Measurements from ENCODE around the gene MDGA2.
"Not testable (repeated sequence)": the region's sequence is repeated elsewhere in the genome, so short reads cannot be mapped to it uniquely, and the experiment has no call there.

Gene MDGA2

DNA sequence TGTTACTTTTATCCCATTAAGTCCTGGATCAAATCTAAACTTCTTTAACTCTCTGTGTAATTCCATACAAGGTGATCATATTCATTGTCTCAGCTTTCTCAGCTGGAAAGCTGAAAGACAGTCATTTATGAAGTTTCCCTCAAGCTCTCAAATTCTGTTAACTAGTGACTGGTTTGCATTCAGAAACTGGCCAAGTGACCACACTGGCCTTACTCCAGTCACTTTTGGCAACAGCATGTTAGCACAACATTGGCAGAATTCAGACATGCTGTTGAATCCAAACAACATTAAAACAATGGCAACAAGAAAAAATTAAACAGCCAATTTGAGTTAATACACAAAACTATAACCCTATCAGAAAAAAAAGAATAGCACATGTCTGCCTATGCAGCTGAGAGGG is 343.3 kb downstream of the MDGA2 start:
- no peak for DNase-seq (ENCODE audit: low read depth in 2 of 2)

DNA sequence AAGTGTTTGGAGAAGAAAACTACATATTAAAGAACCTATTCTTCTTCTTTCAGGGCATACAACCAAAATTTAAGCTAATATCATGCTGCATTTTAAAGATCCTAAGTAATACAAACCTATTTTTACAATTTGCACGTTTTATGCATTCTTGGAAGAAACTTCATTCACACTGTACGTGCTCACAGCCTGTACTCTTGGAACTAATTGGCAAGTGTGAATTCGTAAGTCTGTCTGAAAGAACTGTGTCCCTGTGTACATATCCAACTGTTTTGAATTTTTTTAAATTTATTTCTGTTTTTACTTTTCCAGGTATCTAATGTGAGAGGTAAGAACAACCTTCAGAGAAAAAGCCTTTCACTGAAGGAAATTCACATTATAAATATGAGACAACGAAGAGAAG is 347.0 kb downstream of the MDGA2 start:
- no peak for DNase-seq (ENCODE audit: low read depth in 2 of 2)

DNA sequence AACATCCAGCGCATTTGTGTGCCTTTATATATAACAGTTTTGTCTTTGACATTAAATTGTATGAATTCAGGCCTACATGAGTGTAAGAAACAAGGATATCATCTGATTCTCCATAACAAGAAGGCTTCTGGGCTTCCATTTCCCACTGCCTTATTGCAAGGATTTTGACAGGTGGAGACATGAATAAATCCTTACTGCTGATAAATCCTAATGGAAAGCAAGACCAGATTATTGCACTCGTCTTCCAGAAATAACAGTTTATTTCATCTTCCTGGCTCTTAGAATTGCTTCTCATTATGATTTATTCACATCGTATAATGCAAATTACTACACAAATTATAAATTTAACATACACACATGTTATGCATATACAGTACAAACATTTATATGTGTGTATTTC is 348.1 kb downstream of the MDGA2 start:
- no peak for DNase-seq (ENCODE audit: low read depth in 2 of 2)

DNA sequence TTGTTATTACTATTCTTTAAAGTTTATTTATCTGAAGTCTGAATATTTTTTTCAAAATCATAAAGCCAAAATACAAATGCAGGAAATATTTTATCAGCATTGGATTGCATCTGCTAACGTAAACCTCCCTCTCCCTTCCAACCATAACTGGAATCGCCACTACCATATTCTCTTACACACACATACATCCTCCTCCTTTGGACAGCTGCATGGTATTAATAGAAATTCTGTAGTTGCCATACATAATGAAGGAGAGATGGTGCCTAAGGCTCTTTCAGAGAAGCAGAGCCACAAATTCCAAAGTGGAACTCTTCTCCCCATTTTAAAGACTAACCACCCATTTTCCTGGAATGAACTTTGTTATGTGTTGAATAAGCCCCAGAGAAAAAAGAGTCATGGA is 352.7 kb downstream of the MDGA2 start:
- no peak for DNase-seq (ENCODE audit: low read depth in 2 of 2)

DNA sequence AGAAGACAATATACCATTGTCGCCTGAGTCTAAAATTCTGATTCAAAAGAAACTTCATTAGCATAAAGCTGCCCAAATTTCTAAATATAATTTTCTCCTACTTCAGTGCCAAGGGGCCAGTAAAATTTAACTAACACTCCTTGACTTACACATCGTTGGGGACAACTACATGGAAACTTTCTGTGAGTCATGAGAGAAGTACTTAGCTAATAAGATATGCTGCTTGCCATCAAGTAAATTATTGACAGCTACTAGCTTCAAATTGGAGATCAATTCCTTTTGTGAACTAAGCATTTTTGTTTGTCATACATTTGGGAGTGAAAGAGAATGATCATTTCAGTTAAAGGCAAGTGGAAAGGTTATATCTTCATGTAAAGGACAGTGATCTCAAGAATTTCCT is 373.3 kb downstream of the MDGA2 start:
- DNase-seq (ENCODE audit: low read depth in 2 of 2) = no peak

DNA sequence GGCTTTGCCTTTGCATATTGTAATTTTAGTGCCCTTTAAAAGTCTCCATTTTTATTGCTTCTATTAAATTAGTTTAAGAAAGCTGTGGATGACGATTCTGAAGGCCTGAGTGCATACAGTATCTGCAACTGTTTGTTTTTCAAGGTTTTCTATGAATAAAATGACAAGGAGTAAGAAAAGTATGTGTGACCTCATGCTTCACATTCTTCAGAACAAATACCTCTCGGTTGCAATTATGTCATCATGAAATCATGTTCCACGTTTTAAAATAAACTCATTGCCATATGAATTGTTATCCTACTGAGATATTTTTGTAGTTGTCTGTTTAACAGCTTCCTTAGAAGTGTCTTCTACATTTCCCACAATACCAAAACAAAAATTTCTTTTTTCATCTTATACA is 374.6 kb downstream of the MDGA2 start:
- no peak for DNase-seq (ENCODE audit: low read depth in 2 of 2)

DNA sequence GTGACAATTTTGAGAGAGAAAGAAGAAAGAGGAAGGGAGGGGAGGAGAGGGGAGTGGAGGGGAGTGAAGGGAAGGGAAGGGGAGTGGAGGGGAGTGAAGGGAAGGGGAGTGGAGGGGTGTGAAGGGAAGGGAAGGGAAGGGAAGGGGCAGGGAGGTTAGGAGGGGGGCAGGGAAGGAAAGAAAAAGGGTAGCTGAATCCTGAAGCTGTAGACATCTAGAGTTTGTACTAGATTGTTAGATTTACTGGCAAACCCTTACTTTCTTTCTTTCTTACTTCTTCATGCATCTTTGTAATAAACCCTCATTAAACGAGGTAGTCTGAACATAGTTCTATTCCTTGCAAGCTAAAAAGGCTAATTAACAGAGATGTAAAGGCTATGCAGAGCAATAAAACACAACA is 378.0 kb downstream of the MDGA2 start:
- no peak for DNase-seq (ENCODE audit: low read depth in 2 of 2)

DNA sequence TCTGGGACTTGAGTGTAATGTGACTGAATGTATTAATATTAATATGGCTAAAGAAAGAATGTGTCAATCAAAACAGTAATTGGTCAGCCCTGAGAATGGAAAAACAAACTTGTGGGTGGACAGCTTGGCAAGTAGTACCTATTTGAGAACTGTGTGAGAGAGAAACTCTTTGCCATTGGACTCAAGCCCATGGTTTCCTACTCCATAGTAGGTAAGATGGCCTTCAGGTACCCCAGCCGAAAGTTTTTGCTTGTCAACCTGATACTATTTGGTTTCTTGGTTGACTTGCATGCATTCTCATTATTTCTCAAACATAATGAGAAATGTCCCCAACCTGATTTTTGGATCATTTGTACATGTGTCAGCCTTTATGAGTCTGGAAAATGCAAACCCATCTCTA is 391.1 kb downstream of the MDGA2 start:
- no peak for DNase-seq (ENCODE audit: low read depth in 2 of 2)

DNA sequence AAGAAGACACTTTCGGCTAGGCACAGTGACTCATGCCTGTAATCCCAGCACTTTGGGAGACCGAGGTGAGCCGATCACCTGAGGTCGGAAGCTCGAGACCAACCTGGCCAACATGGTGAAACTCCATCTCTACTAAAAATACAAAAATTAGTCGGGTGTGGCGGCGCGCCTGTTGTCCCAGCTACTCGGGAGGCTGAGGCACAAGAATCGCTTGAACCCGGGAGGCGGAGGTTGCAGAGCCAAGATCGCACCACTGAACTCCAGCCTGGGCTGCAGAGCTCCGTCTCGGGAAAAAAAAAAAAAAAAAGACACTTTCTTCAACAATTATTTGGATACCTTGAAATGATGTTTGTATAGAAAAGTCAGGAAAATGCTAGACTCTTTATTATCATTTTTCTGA is 393.6 kb downstream of the MDGA2 start:
- DNase-seq (ENCODE audit: low read depth in 2 of 2) = not testable (repeated sequence)

DNA sequence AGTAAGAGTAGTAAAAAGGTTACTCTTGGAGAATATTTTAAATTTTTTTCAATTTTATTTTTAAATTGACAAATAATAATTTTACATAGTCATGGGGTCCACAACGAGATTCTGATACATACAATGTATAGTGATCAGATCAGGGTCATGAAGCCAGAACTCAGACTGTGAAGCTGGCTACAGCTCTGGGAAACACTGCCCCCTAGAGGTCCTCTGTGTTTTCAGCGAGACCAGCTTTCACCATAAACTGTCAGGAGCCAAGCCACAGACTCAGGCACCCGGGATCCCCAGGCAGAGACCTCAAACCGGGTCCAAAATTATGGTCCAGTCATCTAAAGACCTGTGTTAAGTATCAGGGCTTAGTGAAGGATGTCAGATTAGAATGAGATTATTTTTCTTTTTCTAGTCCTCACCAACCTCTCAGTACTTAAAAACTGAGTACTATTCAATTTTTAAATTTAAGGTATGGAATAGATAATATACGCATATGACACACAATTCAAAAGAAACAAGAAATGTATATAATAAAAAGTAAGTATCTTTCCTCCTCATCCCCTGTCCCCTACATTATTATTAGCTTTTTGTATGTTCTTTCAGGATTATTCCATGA is 397.1 kb downstream of the MDGA2 start:
- no peak for DNase-seq (ENCODE audit: low read depth in 2 of 2)

DNA sequence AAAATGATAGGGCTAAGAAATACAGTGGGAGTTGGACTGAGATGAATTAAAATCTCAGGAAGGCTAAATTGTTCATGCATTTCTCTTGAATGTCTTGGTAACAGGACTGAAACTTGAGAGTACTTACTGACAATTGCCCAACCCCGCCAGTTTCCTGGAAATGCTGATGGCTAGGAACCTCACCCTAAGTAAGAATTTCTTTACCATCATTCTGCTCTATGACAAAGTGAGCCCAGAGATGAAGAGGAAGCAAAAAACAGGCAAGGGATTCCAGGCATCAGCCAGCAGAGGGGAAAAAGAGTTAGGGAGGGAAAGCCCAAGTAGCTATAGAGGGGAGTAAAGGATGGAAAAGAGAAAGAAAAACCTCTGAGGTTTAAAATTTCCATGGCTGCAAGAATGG is 397.7 kb downstream of the MDGA2 start:
- DNase-seq (ENCODE audit: low read depth in 2 of 2) = no peak

DNA sequence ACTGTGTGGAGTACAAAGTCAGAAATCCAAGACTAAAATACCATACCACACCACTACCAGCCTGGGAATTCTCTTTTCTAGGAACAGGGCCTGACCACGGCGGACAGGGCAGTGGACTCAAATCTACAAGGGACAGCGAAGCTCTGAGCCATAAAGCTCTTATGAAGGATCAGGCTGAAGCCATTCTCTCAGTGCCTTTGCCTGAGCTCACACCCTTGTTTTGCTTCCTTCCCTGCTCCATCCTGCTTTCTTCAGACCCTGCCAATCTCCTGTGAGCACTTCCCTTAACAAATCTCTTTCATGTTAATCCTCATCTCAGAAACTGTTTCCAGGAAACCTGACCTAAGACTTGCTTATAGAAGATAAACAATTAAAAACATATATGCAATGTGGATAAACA is 398.5 kb downstream of the MDGA2 start:
- no peak for DNase-seq (ENCODE audit: low read depth in 2 of 2)

DNA sequence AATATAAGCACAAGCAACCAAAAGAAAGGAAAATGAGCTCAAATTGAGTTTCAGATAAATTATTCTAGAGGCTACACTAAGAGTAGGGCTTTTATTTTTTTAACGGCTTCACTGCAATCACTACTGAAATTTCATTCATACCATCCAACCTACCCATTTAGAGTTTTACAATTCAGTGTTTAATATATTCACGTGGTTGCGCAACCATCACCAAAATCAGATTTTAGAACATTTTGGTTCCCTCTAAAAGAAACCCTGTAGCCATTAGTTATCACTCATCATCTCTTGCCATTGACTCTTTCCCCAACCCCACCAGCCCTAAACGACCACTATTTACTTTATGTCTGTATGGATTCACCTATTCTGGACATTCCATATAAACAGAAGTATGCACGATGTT is 401.5 kb downstream of the MDGA2 start:
- no peak for DNase-seq (ENCODE audit: low read depth in 2 of 2)

DNA sequence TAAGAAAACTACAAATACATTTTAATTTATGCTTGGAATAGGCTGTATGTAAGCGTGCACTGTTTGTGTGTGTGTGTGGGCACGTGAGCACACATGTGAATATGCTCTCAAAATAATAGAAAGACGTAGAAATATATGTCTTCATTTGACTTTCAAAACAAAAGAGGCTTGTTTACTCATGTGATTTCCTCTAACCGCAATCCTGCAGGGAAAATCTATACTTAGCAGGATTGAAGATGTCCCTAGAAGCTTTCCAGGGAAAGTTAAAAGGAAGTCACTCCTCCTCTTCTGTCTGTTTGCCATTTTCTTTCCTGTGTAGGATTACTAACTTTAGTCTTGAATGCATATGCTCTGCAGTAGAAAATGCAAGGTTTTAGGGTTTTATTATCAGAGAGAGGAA is 404.7 kb downstream of the MDGA2 start:
- no peak for DNase-seq (ENCODE audit: low read depth in 2 of 2)

DNA sequence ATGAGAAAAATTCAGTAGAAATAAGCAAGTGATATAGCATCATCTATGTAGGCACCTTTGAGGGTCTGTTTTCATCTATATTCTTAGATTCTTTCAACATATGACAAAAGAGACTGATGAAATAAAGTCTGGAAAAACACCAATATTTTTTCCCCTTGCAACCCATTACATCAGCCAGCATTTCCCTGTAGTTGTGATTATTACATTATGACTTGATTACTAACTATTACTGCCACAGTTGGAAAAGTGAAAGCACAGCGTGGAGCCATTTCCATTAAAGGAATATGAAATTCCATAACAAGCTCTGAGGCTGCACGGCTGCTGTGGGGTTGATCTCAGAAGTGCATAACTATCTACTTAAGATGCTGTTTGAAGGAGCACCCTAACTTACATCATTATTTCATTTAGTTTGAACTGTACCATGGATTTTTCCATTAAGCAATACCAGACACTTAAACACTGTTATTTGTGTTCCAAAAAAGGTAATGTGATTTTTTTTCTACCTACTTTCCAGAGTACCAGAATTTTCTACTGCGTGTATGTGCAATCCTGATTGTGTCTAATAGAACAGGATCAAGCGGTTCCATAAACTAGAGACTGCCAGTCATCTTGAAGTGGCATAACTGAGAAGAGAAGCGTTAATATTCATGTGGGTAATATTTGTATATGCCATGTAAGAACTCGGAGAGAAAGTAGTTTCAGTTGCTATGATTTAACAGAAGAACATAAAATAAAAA is 405.5 kb downstream of the MDGA2 start:
- no peak for DNase-seq (ENCODE audit: low read depth in 2 of 2)

DNA sequence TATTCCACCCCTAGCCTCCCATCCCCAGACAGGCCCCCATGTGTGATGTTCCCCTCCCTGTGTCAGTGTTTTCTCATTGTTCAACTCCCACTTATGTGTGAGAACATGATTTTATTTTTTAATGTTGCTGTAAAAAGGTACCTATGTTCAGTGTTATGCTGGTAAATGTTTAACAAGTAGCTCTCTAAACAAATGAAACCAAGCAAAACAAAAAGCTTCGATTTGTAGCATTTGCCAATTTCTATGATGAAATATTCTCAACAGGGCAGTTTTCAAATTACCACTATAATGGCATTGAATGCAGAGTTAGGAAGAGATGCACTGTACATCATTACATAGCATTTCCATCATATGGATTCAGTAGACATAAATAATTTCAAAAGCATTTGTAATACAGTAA is 410.6 kb downstream of the MDGA2 start:
- no peak for DNase-seq (ENCODE audit: low read depth in 2 of 2)

DNA sequence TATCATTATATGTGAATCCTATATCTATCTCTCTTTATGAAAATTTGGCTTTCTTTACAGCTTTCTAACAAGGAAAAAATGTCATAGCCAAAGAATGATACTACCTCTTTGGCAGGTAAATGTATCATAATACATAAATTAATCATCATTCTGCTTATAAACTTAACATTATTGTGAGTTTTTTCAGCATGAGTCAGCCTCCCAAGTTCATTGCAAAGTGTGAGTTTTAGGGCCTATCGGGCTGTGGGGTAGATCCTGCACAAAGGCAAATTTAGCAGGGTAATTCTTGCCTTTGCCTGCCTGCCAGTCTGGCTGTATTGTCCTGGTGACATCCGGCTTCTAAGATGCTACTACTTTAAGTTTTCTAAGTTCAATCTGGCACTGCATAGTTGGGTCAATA is 412.6 kb downstream of the MDGA2 start:
- DNase-seq (ENCODE audit: low read depth in 2 of 2) = no peak

DNA sequence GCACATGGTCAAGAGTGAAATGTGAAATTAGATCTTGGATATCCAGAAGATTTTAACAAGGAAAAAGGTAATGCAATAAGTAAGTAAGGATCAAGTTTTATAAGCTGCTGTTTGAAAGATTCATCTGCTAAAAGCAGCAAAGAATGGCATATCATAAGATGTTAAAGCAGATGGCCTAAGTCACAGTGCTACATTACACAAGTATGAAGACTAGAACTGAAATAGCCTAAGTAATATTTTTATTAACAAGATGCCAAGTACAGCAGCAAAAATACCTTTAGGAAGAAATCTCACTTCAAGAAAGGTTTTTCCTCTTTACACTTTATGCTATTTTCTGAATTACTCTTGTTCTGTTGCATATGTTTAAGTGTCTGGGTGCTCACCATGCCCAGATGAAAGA is 414.1 kb downstream of the MDGA2 start:
- no peak for DNase-seq (ENCODE audit: low read depth in 2 of 2)

DNA sequence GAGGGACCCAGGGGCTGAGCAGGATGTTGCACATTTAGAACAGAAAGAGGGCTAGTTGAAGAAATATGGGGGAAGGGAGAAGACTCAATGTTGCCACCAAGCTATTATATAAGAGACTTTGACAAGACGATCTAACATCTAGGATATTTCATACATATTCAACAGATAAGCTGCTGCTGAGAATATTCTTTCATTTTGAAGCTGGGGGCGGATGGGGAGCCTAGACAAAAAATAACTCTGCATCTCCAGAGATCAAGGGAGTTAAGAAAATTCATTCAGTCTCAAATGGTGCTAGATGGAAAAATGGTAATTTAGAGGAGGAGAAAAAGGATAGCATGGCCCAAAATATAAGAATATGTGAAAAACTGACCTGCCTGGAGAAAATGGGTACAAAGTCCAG is 415.6 kb downstream of the MDGA2 start:
- no peak for DNase-seq (ENCODE audit: low read depth in 2 of 2)

DNA sequence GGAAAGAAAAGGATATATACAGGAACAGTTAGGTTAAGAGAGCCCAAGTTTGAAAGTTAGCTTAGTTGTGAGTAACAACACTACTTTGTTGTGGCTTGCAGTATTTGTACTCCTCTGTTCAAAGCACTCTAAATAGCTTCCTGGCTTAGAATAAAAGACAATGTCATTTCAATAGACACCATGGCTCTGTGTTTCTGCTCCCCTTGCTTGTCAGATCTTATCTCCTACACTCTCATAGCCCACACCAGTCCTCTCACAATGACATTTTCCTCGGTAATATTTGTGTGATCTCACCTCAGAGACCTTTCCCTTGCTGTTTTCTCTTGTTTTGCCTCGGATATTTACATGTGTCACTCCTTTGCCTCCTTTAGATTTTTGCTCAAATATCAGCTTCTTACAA is 418.4 kb downstream of the MDGA2 start:
- no peak for DNase-seq (ENCODE audit: low read depth in 2 of 2)

DNA sequence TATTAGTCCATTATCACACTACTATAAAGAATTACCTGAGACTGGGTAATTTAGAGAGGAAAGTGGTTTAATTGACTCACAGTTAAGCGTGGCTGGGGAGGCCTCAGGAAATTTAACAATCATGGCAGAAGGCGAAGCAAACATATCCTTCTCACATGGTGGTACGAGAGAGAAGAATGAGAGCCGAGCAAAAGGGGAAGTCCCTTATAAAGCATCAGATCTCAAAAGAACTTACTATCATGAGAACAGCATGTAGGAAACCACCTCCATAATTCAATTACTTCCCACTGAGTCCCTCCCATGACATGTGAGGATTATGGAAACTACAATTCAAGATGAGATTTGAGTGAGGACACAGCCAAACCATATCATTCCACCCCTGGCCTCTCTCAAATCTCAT is 422.6 kb downstream of the MDGA2 start:
- DNase-seq (ENCODE audit: low read depth in 2 of 2) = no peak

DNA sequence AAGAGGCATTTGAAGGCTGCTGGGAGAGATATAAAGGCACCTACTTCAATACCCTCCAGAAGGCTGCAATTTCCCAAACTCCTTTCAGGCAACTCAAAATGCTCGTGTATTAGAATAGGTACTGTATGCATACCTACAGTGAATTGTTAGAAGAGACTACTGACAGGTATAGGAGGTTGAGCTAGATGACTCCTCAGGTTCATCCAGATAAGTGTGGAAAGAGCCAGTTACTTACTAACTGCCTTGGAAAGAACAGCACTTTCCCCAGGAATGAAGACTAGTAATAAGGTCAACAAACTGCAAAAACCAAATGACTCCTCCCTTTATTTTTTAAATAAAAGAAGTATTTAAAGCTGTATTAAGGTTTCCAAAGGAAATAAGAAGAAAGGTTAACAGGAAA is 429.0 kb downstream of the MDGA2 start:
- no peak for DNase-seq (ENCODE audit: low read depth in 2 of 2)

DNA sequence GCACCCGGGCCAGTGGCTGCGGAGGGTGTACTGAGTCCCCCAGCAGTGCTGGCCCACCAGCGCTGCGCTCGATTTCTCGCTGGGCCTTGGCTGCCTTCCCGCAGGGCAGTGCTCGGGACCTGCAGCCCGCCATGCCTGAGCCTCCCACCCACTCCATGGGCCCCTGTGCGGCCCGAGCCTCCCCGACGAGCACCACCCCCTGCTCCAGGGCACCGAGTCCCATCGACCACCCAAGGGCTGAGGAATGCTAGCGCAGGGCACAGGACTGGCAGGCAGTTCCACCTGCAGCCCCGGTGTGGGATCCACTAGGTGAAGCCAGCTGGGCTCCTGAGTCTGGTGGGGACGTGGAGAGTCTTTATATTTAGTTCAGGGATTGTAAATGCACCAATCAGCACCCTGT is 432.8 kb downstream of the MDGA2 start:
- DNase-seq (ENCODE audit: low read depth in 2 of 2) = not testable (repeated sequence)
